Posterior vena cava (tissue), 2 donors: ENCODE measurements around the gene MPZL2. TPM values are rescaled to one million over a fixed set of nuclear protein-coding genes. Genes with fewer than 3 reads are reported as not detected.

ENCODE experiments used
- DNase-seq: peaks from one replicate; pipeline ENCODE4 v3.0.0-alpha.2; 2020; ENCODE audit warnings: low spot score
- intact Hi-C, 2 donors: fragments of 100-400 bp; cut with DNase I; formaldehyde crosslinking; loops; one replicate each; pipeline versions ENCODE4 v1.14.1 to v1.14.2; 2022 to 2023
- total RNA-seq, 2 donors: library from RNA; stranded (reverse); fragmentation: NEBNext Ultra II Directional; extraction: Animal tissue kit (Norgen Biotek cat#: 25700); gene quantifications; one replicate each; pipeline ENCODE4 v1.2.1, GENCODE V29; 2021
- donor health status: DM: yes; HTN: yes; CAD: no.
- donor health status: DM: yes; HTN: yes; CAD: no.

The MPZL2 gene
- total RNA-seq, 2 donors from 2014 or later, result 29.8 to 53.3 TPM

GRCh38 chr11:118251858-118252652 lies 12.0 kb downstream of the MPZL2 start, which contains the start of gene MPZL3:
TSS of gene MPZL3 (minus strand) at chr11:118252365. CDS start at chr11:118252294, 71 bp downstream.
- DNase-seq, result peak; percentile 84
- intact Hi-C loops, result no loop called here

- DNase-seq, result no peak
- intact Hi-C loops, result no loop called here
Measured at GRCh38 chr11:118247041-118247440, 17.1 kb downstream of the MPZL2 start.

- no peak for DNase-seq
- intact Hi-C loops, result loop anchor here in 1 of 2 donors (1.0 kb wide), 1 partner anchor 14 kb away; no protein-coding TSS in a partner anchor
Measured at GRCh38 chr11:118245936-118246562, 18.0 kb downstream of the MPZL2 start.

- DNase-seq, result no peak
- intact Hi-C loops, result no loop called here
Measured at GRCh38 chr11:118243993-118244762, 19.9 kb downstream of the MPZL2 start.

- no peak for DNase-seq
- intact Hi-C loops, result no loop called here
Measured at GRCh38 chr11:118243161-118243560, 20.9 kb downstream of the MPZL2 start.

GRCh38 chr11:118241764-118242098 lies 22.4 kb downstream of the MPZL2 start:
- no peak for DNase-seq
- intact Hi-C loops, result no loop called here

GRCh38 chr11:118240999-118241763 lies 22.9 kb downstream of the MPZL2 start:
- no peak for DNase-seq
- intact Hi-C loops, result no loop called here

- DNase-seq, result no peak
- intact Hi-C loops, result no loop called here
Measured at GRCh38 chr11:118239509-118240205, 24.4 kb downstream of the MPZL2 start.

GRCh38 chr11:118238929-118239328 lies 25.2 kb downstream of the MPZL2 start:
- DNase-seq, result no peak
- intact Hi-C loops, result no loop called here

- DNase-seq, result no peak
- intact Hi-C loops, result no loop called here
Measured at GRCh38 chr11:118238421-118238820, 25.7 kb downstream of the MPZL2 start.

GRCh38 chr11:118236170-118236569 lies 27.9 kb downstream of the MPZL2 start:
- intact Hi-C loops, result no loop called here
- DNase-seq, result no peak

- intact Hi-C loops, result no loop called here
- DNase-seq, result no peak
Measured at GRCh38 chr11:118234833-118235232, 29.3 kb downstream of the MPZL2 start.

- intact Hi-C loops, result no loop called here
- no peak for DNase-seq
Measured at GRCh38 chr11:118233850-118234249, 30.2 kb downstream of the MPZL2 start.

- no peak for DNase-seq
Measured at GRCh38 chr11:118233377-118233776, 30.7 kb downstream of the MPZL2 start.

GRCh38 chr11:118232659-118233058 lies 31.4 kb downstream of the MPZL2 start:
- intact Hi-C loops, result no loop called here
- no peak for DNase-seq

More at GRCh38 chr11:118233377-118233776, 30.7 kb downstream of the MPZL2 start:
- intact Hi-C loops, result no loop called here

GRCh38 chr11:118231461-118231860 lies 32.6 kb downstream of the MPZL2 start:
- intact Hi-C loops, result no loop called here
- DNase-seq, result no peak

- intact Hi-C loops, result no loop called here
- DNase-seq, result no peak
Measured at GRCh38 chr11:118230088-118230487, 34.0 kb downstream of the MPZL2 start.

GRCh38 chr11:118229274-118229847 lies 34.7 kb downstream of the MPZL2 start:
- DNase-seq, result no peak
- intact Hi-C loops, result no loop called here
